Measurements from ENCODE around the gene CASR. TPM values are rescaled to one million over a fixed set of nuclear protein-coding genes. Genes with fewer than 3 reads are reported as not detected.

CASR gene
- total RNA-seq, 1 experiment from 2014 or later, result not detected

DNA sequence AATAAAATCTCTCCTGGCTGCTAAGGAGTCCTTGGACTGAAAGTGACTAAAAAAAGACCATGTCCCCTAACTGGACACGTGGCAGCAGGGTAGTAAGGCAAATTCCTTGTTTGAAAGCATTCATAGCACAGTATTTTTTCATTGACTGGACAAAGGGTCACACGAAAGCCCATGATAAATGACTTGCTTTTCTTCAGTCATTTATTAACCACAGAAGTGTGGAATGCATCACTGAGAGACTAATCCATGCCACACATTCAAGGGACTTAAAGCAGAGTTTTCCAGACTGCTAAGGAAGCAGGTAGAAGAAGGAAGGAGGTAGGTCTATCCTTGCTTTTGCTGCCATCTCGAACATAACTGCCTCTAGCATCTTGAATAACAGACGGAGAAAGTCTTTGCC lies 31.2 kb downstream of the CASR start:
- intact Hi-C loops (cut with micrococcal nuclease; ENCODE audit: unreplicated experiment), result no loop called here
- ChIA-PET POLR2A (ENCODE audit: low non-redundant PET) (no interaction called here), CTCF (no interaction called here)
- Histone ChIP-seq H3K36me3 (ENCODE audit: insufficient read depth, low read length, poor library complexity, severe bottlenecking) (no peaks in the 10 kb centered on the region), H3K4me1 (ENCODE audit: insufficient read depth, low read length, poor library complexity, severe bottlenecking) (no peaks in the 10 kb centered on the region), H3K9me3 (ENCODE audit: low read depth, low read length, poor library complexity, severe bottlenecking) (no peaks in the 10 kb centered on the region), H3K27me3 (replicated peaks; ENCODE audit: insufficient read depth, low read depth, low read length, poor library complexity) (peaks cover 9% of the 10 kb centered on the region), H3K27ac (ENCODE audit: low read depth, low read length, poor library complexity, severe bottlenecking) (no peak overlapping the region), H3K4me3 (ENCODE audit: low read depth, low read length, poor library complexity, severe bottlenecking) (no peak overlapping the region)
- no TSS peak for BruUV-seq (replicated peaks)
- DNase-seq (ENCODE audit: low spot score), result no peak
- TF ChIP-seq EZH2 (IDR thresholded peaks at IDR 0.05; ENCODE audit: borderline replicate concordance, low read depth, low read length, poor library complexity, severe bottlenecking), result no peak
- TF ChIP-seq, protein P1, sequence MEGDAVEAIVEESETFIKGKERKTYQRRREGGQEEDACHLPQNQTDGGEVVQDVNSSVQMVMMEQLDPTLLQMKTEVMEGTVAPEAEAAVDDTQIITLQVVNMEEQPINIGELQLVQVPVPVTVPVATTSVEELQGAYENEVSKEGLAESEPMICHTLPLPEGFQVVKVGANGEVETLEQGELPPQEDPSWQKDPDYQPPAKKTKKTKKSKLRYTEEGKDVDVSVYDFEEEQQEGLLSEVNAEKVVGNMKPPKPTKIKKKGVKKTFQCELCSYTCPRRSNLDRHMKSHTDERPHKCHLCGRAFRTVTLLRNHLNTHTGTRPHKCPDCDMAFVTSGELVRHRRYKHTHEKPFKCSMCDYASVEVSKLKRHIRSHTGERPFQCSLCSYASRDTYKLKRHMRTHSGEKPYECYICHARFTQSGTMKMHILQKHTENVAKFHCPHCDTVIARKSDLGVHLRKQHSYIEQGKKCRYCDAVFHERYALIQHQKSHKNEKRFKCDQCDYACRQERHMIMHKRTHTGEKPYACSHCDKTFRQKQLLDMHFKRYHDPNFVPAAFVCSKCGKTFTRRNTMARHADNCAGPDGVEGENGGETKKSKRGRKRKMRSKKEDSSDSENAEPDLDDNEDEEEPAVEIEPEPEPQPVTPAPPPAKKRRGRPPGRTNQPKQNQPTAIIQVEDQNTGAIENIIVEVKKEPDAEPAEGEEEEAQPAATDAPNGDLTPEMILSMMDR (conservative IDR thresholded peaks at IDR 0.05; ENCODE audit: low read depth, low read length), result no peak

DNA sequence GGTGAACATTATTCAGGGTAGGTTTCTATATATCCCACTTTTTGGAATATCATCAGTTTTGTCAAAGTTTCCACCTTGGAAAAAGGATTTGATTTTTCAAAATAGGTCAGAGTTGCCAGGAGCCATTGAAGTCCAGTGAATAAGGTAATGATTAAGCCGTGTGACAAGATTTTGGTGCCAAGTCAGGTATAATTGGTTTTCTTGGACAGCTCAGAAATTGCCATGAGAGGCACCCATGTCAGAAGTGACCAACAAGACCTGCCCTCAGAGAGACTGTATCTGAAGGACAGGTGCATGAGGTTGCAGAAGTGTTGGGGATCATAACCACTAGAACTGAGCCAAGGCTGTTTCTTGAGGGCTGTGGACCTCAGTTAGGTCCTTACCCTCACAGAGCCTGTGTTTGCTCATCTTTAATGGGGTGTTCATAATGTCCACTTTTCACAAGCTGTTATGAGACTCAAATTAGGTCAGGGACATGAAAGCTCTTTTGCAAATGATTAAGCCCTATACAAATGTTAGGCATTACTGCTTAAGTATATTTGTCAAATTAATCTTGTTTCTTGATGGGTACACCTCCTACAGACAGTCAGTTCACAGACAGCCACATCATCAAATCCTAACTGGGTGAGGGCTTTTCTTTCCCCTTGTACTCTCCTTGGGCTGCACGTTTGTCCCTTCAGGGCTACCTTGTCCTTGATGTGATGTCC lies 32.3 kb downstream of the CASR start:
- H3K36me3 ChIP-seq (ENCODE audit: insufficient read depth, low read length, poor library complexity, severe bottlenecking), result no peaks in the 10 kb centered on the region
- H3K27me3 ChIP-seq (replicated peaks; ENCODE audit: insufficient read depth, low read depth, low read length, poor library complexity), result peaks cover 13% of the 10 kb centered on the region
- TF ChIP-seq EZH2 (IDR thresholded peaks at IDR 0.05; ENCODE audit: borderline replicate concordance, low read depth, low read length, poor library complexity, severe bottlenecking), result no peak
- TF ChIP-seq, protein P1 (conservative IDR thresholded peaks at IDR 0.05; ENCODE audit: low read depth, low read length), result no peak
- intact Hi-C loops (cut with micrococcal nuclease; ENCODE audit: unreplicated experiment), result no loop called here
- ChIA-PET CTCF (no interaction called here), POLR2A (ENCODE audit: low non-redundant PET) (no interaction called here)
- no peak overlapping the region for H3K27ac ChIP-seq (ENCODE audit: low read depth, low read length, poor library complexity, severe bottlenecking)
- no TSS peak for BruUV-seq (replicated peaks)
- H3K4me1 ChIP-seq (ENCODE audit: insufficient read depth, low read length, poor library complexity, severe bottlenecking), result no peaks in the 10 kb centered on the region
- H3K9me3 ChIP-seq (ENCODE audit: low read depth, low read length, poor library complexity, severe bottlenecking), result no peaks in the 10 kb centered on the region
- DNase-seq (ENCODE audit: low spot score), result no peak
- no peak overlapping the region for H3K4me3 ChIP-seq (ENCODE audit: low read depth, low read length, poor library complexity, severe bottlenecking)

DNA sequence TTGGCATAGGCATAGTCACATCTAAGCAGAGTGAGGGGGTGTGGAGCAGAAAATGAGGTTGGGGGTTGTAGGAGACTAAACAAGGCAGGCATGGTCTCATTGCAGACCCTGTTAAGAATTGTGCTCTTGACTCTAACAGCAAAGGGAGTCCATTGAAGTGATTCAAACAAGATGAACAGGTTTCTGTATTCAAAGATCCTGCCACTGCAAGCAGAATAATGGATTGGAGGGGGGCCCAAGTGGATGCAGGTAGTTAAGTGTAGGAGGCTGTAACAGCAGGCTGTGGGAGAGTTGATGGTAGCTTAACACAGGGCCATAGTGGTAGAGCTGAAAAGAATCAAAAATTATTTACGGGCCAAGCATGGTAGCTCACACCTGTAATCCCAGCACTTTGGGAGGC lies 34.4 kb downstream of the CASR start:
- no peak overlapping the region for H3K4me3 ChIP-seq (ENCODE audit: low read depth, low read length, poor library complexity, severe bottlenecking)
- no TSS peak for BruUV-seq (replicated peaks)
- no peak for TF ChIP-seq EZH2 (IDR thresholded peaks at IDR 0.05; ENCODE audit: borderline replicate concordance, low read depth, low read length, poor library complexity, severe bottlenecking)
- TF ChIP-seq, protein P1 (conservative IDR thresholded peaks at IDR 0.05; ENCODE audit: low read depth, low read length), result no peak
- ChIA-PET CTCF (no interaction called here), POLR2A (ENCODE audit: low non-redundant PET) (no interaction called here)
- H3K27ac ChIP-seq (ENCODE audit: low read depth, low read length, poor library complexity, severe bottlenecking), result no peak overlapping the region
- intact Hi-C loops (cut with micrococcal nuclease; ENCODE audit: unreplicated experiment), result no loop called here
- H3K4me1 ChIP-seq (ENCODE audit: insufficient read depth, low read length, poor library complexity, severe bottlenecking), result no peaks in the 10 kb centered on the region
- no peak for DNase-seq (ENCODE audit: low spot score)
- peaks cover 26% of the 10 kb centered on the region for H3K27me3 ChIP-seq (replicated peaks; ENCODE audit: insufficient read depth, low read depth, low read length, poor library complexity)
- H3K36me3 ChIP-seq (ENCODE audit: insufficient read depth, low read length, poor library complexity, severe bottlenecking), result no peaks in the 10 kb centered on the region
- H3K9me3 ChIP-seq (ENCODE audit: low read depth, low read length, poor library complexity, severe bottlenecking), result no peaks in the 10 kb centered on the region

Measured in A673 (cell line).